GM12878 (cell line): ENCODE data around the gene BLCAP. TPM values are rescaled to one million over a fixed set of nuclear protein-coding genes. Genes with fewer than 3 reads are reported as not detected.

Experiments
- ATAC-seq: fragments of 200-7000 bp; cut with Tn5 transposase; 3 replicates; pipeline ENCODE4 v1.9.1; 2020; ENCODE audit warnings: mild to moderate bottlenecking, moderate library complexity
- BruUV-seq: library from RNA; stranded (reverse); fragments of 400-500 nt; replicated peaks from 2 replicates; lab custom pipeline; 2021; lab: Mats Ljungman, UMichigan
- CTCF ChIA-PET: fragments of 300-600 bp; sonication (Branson Sonifier 250); formaldehyde crosslinking; extraction: SDS; loops from one replicate; lab custom pipeline; 2021; ENCODE audit warnings: inconsistent platforms; lab: Yijun Ruan, JAX
- POLR2A ChIA-PET: fragments of 350-600 bp; formaldehyde crosslinking; extraction: SDS; loops from one replicate; lab custom pipeline; 2021; ENCODE audit warnings: inconsistent platforms; lab: Charles Lee
- RAD21 ChIA-PET: fragments of 300-600 bp; sonication (Branson Sonifier 250); formaldehyde crosslinking; loops from one replicate; lab custom pipeline; 2023; ENCODE audit warnings: antibody characterized with exemption; ENCODE audit not compliant: unreplicated experiment; lab: Charles Lee
- SMC1A ChIA-PET: fragments of 300-600 bp; sonication (Branson Sonifier 250); formaldehyde crosslinking; loops from one replicate; lab custom pipeline; 2023; ENCODE audit not compliant: unreplicated experiment, uncharacterized antibody; lab: Charles Lee
- DNase-seq: peaks from one replicate; pipeline ENCODE4 v3.0.0-alpha.2; 2011; ENCODE audit warnings: low read depth, low spot score
- FAIRE-seq: peaks from 3 replicates; lab custom pipeline; 2011; peaks lifted over from hg19 to GRCh38; lab: Jason Lieb, UNC
- H2AFZ ChIP-seq: 2 replicates; pipeline ENCODE4 v1.6.0; 2011; ENCODE audit warnings: low read depth, low read length, control low read depth; ENCODE audit not compliant: control insufficient read depth
- H3K27ac ChIP-seq: 2 replicates; pipeline ENCODE4 v1.5.1; 2011; ENCODE audit warnings: control low read depth; ENCODE audit not compliant: control insufficient read depth, insufficient read depth
- H3K27me3 ChIP-seq, 2 experiments: replicated peaks in 1 of 2; 2 replicates each; pipeline versions ENCODE4 v1.6.0 to v1.6.1; 2011; ENCODE audit warnings: low read length in 1 of 2; ENCODE audit not compliant: control insufficient read depth in 2 of 2, insufficient read depth in 2 of 2
- H3K36me3 ChIP-seq, 2 experiments: 2 replicates each; pipeline ENCODE4 v1.5.1; 2011; ENCODE audit warnings: low read length in 1 of 2; ENCODE audit not compliant: control insufficient read depth in 2 of 2, insufficient read depth in 2 of 2
- H3K4me1 ChIP-seq: 2 replicates; pipeline ENCODE4 v1.6.1; 2011; ENCODE audit warnings: mild to moderate bottlenecking, low read length, moderate library complexity, mixed read lengths; ENCODE audit not compliant: control insufficient read depth, insufficient read depth
- H3K4me2 ChIP-seq: 2 replicates; pipeline ENCODE4 v1.6.0; 2011; ENCODE audit warnings: control low read depth; ENCODE audit not compliant: control insufficient read depth, insufficient read depth
- H3K4me3 ChIP-seq: fragments of 200-600 bp; sonication (generic); 2 replicates; pipeline ENCODE4 v1.5.1; 2016
- H3K79me2 ChIP-seq: 2 replicates; pipeline ENCODE4 v1.6.0; 2011; ENCODE audit warnings: low read length; ENCODE audit not compliant: control insufficient read depth, insufficient read depth
- H3K9ac ChIP-seq: 2 replicates; pipeline ENCODE4 v1.8.0; 2011; ENCODE audit warnings: low read length, control low read depth, mixed read lengths; ENCODE audit not compliant: control insufficient read depth, insufficient read depth
- H3K9me3 ChIP-seq: replicated peaks from 3 replicates; pipeline ENCODE4 v1.5.1; 2011; ENCODE audit warnings: mild to moderate bottlenecking, low read length; ENCODE audit not compliant: control insufficient read depth, insufficient read depth
- H4K20me1 ChIP-seq: 2 replicates; pipeline ENCODE4 v1.6.0; 2011; ENCODE audit not compliant: control insufficient read depth, insufficient read depth
- BCL11A ChIP-seq: IDR thresholded peaks from 2 replicates; pipeline ENCODE4 v1.6.1; 2011; ENCODE audit warnings: low read depth, low read length
- CHD2 ChIP-seq: IDR thresholded peaks from 2 replicates; pipeline ENCODE4 v1.6.1; 2011; ENCODE audit warnings: low read depth, low read length, improper control_type of control experiment, borderline replicate concordance
- RAD51 ChIP-seq: fragments of 450-650 bp; IDR thresholded peaks from 2 replicates; pipeline ENCODE4 v1.6.1; 2016; ENCODE audit warnings: moderate library complexity, mild to moderate bottlenecking, inconsistent platforms
- SREBF1 ChIP-seq: IDR thresholded peaks from 2 replicates; pipeline ENCODE4 v1.6.1; 2012; ENCODE audit warnings: mild to moderate bottlenecking, low read length
- YBX1 ChIP-seq: fragments of 450-650 bp; IDR thresholded peaks from 2 replicates; pipeline ENCODE4 v1.6.1; 2016; ENCODE audit warnings: antibody characterized with exemption
- WGBS: methylation state at CpG from one replicate; pipeline ENCODE4 v1.1.6; 2016; ENCODE audit warnings: low lambda C conversion rate; ENCODE audit not compliant: insufficient replicate concordance, insufficient coverage; ENCODE audit errors: missing lambda C conversion rate; 5-methylcytosine and 5-hydroxymethylcytosine counted together
- in situ Hi-C: fragments of 300-500 bp; cut with MboI; formaldehyde crosslinking; loops from 9 replicates; pipeline ENCODE4 v1.14.3; 2018; ENCODE audit warnings: mixed read lengths
- intact Hi-C: fragments of 100-400 bp; cut with micrococcal nuclease; formaldehyde crosslinking; loops from one replicate; pipeline ENCODE4 v1.14.2; 2022; ENCODE audit not compliant: unreplicated experiment
- polyA plus RNA-seq, 11 experiments: library from polyadenylated mRNA; depleted of rRNA in 4 of 11; unstranded in 6 of 11; stranded (reverse) in 5 of 11; fragments of >200 nt; fragmentation: Nextera tagmentation in 4 of 11; fragmentation: Illumina TruSeq in 1 of 11; extraction: Ambion mirVana in 4 of 11; extraction: Trizol in 1 of 11; gene quantifications; 1 replicate in 1 of 11; 2 replicates in 10 of 11; pipeline versions ENCODE4 v1.2.1 to v1.2.3, GENCODE V29; 2011 to 2016; ENCODE audit warnings: inconsistent platforms in 2 of 11, missing spikeins in 2 of 11, low read depth in 1 of 11
- total RNA-seq, 4 experiments: library from RNA; depleted of rRNA in 3 of 4; stranded (reverse); fragments of >200 nt in 3 of 4; fragmentation: Illumina TruSeq in 1 of 4; extraction: Trizol in 1 of 4; gene quantifications; 2 replicates each; pipeline versions ENCODE4 v1.2.1 to v1.2.3, GENCODE V29; 2013 to 2021
- TF ChIP-seq, protein P1 (sequence below): IDR thresholded peaks from 2 replicates; pipeline ENCODE4 v1.6.1; 2011; ENCODE audit warnings: low read depth, low read length, improper control_type of control experiment, borderline replicate concordance
- TF ChIP-seq, protein P2 (sequence below): fragments of 450-650 bp; IDR thresholded peaks from 2 replicates; pipeline ENCODE4 v1.6.1; 2016; ENCODE audit warnings: mild to moderate bottlenecking
- TF ChIP-seq, protein P3 (sequence below): IDR thresholded peaks from 2 replicates; pipeline ENCODE4 v1.6.1; 2012; ENCODE audit warnings: low read length, inconsistent platforms

The BLCAP gene
- total and polyA plus RNA-seq, 10 of the 15 experiments (the other 5 are each of a cell fraction or from before 2014, with no cell fraction given): 24.6 to 62.3 (median 47.3) TPM

GRCh38 chr20:37531856-37532255 lies 4.2 kb upstream of the BLCAP start:
- Histone ChIP-seq H3K9me3 (no peaks in the 10 kb centered on the region), H3K79me2 (peaks cover 8% of the 10 kb centered on the region), H3K36me3 (no peaks in the 10 kb centered on the region), H3K4me2 (no peak overlapping the region), H3K4me1 (peaks cover 21% of the 10 kb centered on the region), H2AFZ (no peak overlapping the region), H4K20me1 (no peaks in the 10 kb centered on the region), H3K9ac (no peak overlapping the region), H3K27me3 (no peaks in the 10 kb centered on the region), H3K27ac (no peak overlapping the region), H3K4me3 (no peak overlapping the region)
- TF ChIP-seq YBX1 (no peak), RAD51 (no peak)
- TF ChIP-seq, protein P1, sequence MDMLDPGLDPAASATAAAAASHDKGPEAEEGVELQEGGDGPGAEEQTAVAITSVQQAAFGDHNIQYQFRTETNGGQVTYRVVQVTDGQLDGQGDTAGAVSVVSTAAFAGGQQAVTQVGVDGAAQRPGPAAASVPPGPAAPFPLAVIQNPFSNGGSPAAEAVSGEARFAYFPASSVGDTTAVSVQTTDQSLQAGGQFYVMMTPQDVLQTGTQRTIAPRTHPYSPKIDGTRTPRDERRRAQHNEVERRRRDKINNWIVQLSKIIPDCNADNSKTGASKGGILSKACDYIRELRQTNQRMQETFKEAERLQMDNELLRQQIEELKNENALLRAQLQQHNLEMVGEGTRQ: no peak
- ChIA-PET CTCF (interaction anchor here (13.3 to 13.5 kb wide), 2 partner anchors 263 to 337 kb away, joined by 200 to 282 read pairs; no protein-coding TSS in a partner anchor), RAD21 (interaction anchor here (1.9 to 11.5 kb wide), 2 partner anchors 263 to 337 kb away, joined by 12 to 119 read pairs; no protein-coding TSS in a partner anchor), POLR2A (interaction anchor here (0.6 to 1.5 kb wide), 2 partner anchors 147 to 227 kb away, joined by 3 read pairs; no protein-coding TSS in a partner anchor), SMC1A (interaction anchor here (7.2 kb wide), 1 partner anchor 264 kb away, joined by 129 read pairs; no protein-coding TSS in a partner anchor)
- no peak for ATAC-seq
- WGBS: 67% methylated on average over 3 of the region's 3 CpGs
- intact Hi-C loops: no loop called here
- no peak for FAIRE-seq
- DNase-seq: no peak
- in situ Hi-C loops: loop anchor here (5.0 kb wide), 2 partner anchors 260 to 335 kb away; no protein-coding TSS in a partner anchor
- BruUV-seq: no TSS peak

GRCh38 chr20:37530696-37531095 lies 3.0 kb upstream of the BLCAP start:
- ChIA-PET SMC1A (interaction anchor here (0.7 to 7.2 kb wide), 6 partner anchors 35 to 335 kb away, joined by 3 to 129 read pairs (median 4); no protein-coding TSS in a partner anchor), POLR2A (interaction anchor here (1.5 kb wide), 1 partner anchor 146 kb away, joined by 3 read pairs; no protein-coding TSS in a partner anchor), CTCF (interaction anchor here (0.7 to 13.5 kb wide), 5 partner anchors 8 to 336 kb away, joined by 3 to 282 read pairs (median 8); no protein-coding TSS in a partner anchor), RAD21 (interaction anchor here (0.6 to 11.5 kb wide), 3 partner anchors 147 to 262 kb away, joined by 3 to 119 read pairs (median 4); no protein-coding TSS in a partner anchor)
- Histone ChIP-seq H3K4me3 (no peak overlapping the region), H3K4me2 (no peak overlapping the region), H3K4me1 (peaks cover 21% of the 10 kb centered on the region), H3K9ac (no peak overlapping the region), H2AFZ (no peak overlapping the region), H3K27ac (no peak overlapping the region), H3K27me3 (no peaks in the 10 kb centered on the region), H3K9me3 (no peaks in the 10 kb centered on the region), H3K79me2 (peaks cover 19% of the 10 kb centered on the region), H3K36me3 (no peaks in the 10 kb centered on the region), H4K20me1 (peaks cover 1% of the 10 kb centered on the region; the same call in 1 of the 2 replicates)
- BruUV-seq: no TSS peak
- in situ Hi-C loops: loop anchor here (5.0 kb wide), 2 partner anchors 258 to 333 kb away; no protein-coding TSS in a partner anchor
- DNase-seq (no peak), FAIRE-seq (no peak), ATAC-seq (no peak)
- 44% methylated on average over 2 of the region's 2 CpGs for WGBS
- intact Hi-C loops: no loop called here
- TF ChIP-seq, protein P2, sequence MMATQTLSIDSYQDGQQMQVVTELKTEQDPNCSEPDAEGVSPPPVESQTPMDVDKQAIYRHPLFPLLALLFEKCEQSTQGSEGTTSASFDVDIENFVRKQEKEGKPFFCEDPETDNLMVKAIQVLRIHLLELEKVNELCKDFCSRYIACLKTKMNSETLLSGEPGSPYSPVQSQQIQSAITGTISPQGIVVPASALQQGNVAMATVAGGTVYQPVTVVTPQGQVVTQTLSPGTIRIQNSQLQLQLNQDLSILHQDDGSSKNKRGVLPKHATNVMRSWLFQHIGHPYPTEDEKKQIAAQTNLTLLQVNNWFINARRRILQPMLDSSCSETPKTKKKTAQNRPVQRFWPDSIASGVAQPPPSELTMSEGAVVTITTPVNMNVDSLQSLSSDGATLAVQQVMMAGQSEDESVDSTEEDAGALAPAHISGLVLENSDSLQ: no peak
- TF ChIP-seq BCL11A (no peak), CHD2 (no peak), SREBF1 (no peak)
- TF ChIP-seq, protein P3, sequence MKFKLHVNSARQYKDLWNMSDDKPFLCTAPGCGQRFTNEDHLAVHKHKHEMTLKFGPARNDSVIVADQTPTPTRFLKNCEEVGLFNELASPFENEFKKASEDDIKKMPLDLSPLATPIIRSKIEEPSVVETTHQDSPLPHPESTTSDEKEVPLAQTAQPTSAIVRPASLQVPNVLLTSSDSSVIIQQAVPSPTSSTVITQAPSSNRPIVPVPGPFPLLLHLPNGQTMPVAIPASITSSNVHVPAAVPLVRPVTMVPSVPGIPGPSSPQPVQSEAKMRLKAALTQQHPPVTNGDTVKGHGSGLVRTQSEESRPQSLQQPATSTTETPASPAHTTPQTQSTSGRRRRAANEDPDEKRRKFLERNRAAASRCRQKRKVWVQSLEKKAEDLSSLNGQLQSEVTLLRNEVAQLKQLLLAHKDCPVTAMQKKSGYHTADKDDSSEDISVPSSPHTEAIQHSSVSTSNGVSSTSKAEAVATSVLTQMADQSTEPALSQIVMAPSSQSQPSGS: no peak
